Stimulated activated CD8-positive, alpha-beta memory T cell treated with anti-CD3 and anti-CD28 coated beads, Interleukin-7, amount 100 ng/mL, for 48 hours (primary cell): ENCODE measurements around the gene NUP93.
"Not testable (repeated sequence)": the region's sequence is repeated elsewhere in the genome, so short reads cannot be mapped to it uniquely, and the experiment has no call there.

ENCODE experiments used
- DNase-seq, 2 donors: peaks; one replicate each; pipeline ENCODE4 v3.0.0-alpha.2; 2020; ENCODE audit warnings: low read depth in 1 of 2; ENCODE audit errors: extremely low read depth in 1 of 2

NUP93 gene

GRCh38 chr16:56810954-56811353, 81.0 kb downstream of the NUP93 start:
- no peak for DNase-seq

GRCh38 chr16:56811602-56812001, 81.7 kb downstream of the NUP93 start:
- DNase-seq: not testable (repeated sequence)

GRCh38 chr16:56812884-56813283, 83.0 kb downstream of the NUP93 start:
- no peak for DNase-seq

- DNase-seq: no peak
Measured at GRCh38 chr16:56814537-56815432, 84.9 kb downstream of the NUP93 start.

- no peak for DNase-seq
Measured at GRCh38 chr16:56815721-56816120, 85.8 kb downstream of the NUP93 start.

- no peak for DNase-seq
Measured at GRCh38 chr16:56817056-56817455, 87.1 kb downstream of the NUP93 start.

GRCh38 chr16:56817938-56818337, 88.0 kb downstream of the NUP93 start:
- no peak for DNase-seq

- DNase-seq: no peak
Measured at GRCh38 chr16:56823081-56823733, 93.3 kb downstream of the NUP93 start.

GRCh38 chr16:56824331-56824730, 94.4 kb downstream of the NUP93 start:
- no peak for DNase-seq

GRCh38 chr16:56824804-56825203, 94.9 kb downstream of the NUP93 start:
- no peak for DNase-seq

- no peak for DNase-seq
Measured at GRCh38 chr16:56825826-56826225, 95.9 kb downstream of the NUP93 start.

- no peak for DNase-seq
Measured at GRCh38 chr16:56828647-56829046, 98.7 kb downstream of the NUP93 start.

- DNase-seq: no peak
Measured at GRCh38 chr16:56830669-56831068, 100.7 kb downstream of the NUP93 start.

- DNase-seq: no peak
Measured at GRCh38 chr16:56832768-56833167, 102.8 kb downstream of the NUP93 start.

GRCh38 chr16:56833243-56833970, 103.5 kb downstream of the NUP93 start:
- peak in 1 of 2 donors; percentile 7 for DNase-seq

GRCh38 chr16:56835320-56835719, 105.4 kb downstream of the NUP93 start:
- no peak for DNase-seq

- no peak for DNase-seq
Measured at GRCh38 chr16:56836410-56837230, 106.7 kb downstream of the NUP93 start.

- DNase-seq: no peak
Measured at GRCh38 chr16:56838622-56839337, 108.9 kb downstream of the NUP93 start.

- no peak for DNase-seq
Measured at GRCh38 chr16:56841233-56841632, 111.3 kb downstream of the NUP93 start.

GRCh38 chr16:56841659-56842058, 111.7 kb downstream of the NUP93 start:
- no peak for DNase-seq
